Measurements from ENCODE around the gene KRTAP10-4.

DNA sequence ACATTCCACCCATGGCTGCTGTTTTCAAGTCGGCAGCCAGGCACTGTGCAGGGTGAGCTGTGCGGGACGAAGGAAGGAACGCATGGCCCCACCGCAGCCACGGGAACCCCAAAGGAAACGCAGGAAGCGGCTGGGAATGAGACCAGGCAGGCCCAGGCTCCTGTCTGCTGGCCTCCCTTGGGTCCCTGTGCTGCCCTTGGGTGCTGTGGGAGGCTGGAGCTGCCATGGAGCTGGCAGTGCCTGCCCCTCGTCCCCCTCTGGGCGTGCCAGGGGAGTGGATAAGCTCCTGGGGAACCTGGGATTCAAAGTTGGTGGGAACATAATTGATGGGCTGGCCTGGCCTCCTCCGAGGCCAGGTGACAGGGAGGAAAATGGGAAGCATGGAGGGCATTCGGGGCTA lies 5.3 kb upstream of the KRTAP10-4 start:
- TF ChIP-seq CTCF (conservative IDR thresholded peaks at IDR 0.05; ENCODE audit: low read depth, low read length) (no peak), POLR2A (IDR thresholded peaks at IDR 0.05; ENCODE audit: low read depth, low read length) (no peak), RCOR1 (IDR thresholded peaks at IDR 0.05; ENCODE audit: insufficient replicate concordance, low read length) (no peak), RAD21 (IDR thresholded peaks at IDR 0.05; ENCODE audit: low read length) (no peak), CEBPB (IDR thresholded peaks at IDR 0.05; ENCODE audit: low read depth, low read length) (no peak), MXI1 (IDR thresholded peaks at IDR 0.05; ENCODE audit: borderline replicate concordance, low read depth, low read length) (no peak), BHLHE40 (IDR thresholded peaks at IDR 0.05; ENCODE audit: low read depth, low read length) (no peak), NFE2L2 (IDR thresholded peaks at IDR 0.05; ENCODE audit: low read depth, low read length) (no peak), CHD1 (IDR thresholded peaks at IDR 0.05; ENCODE audit: low read depth, low read length) (no peak)
- TF ChIP-seq, protein P1, sequence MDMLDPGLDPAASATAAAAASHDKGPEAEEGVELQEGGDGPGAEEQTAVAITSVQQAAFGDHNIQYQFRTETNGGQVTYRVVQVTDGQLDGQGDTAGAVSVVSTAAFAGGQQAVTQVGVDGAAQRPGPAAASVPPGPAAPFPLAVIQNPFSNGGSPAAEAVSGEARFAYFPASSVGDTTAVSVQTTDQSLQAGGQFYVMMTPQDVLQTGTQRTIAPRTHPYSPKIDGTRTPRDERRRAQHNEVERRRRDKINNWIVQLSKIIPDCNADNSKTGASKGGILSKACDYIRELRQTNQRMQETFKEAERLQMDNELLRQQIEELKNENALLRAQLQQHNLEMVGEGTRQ (IDR thresholded peaks at IDR 0.05; ENCODE audit: low read depth, low read length): no peak
- TF ChIP-seq, protein P2, sequence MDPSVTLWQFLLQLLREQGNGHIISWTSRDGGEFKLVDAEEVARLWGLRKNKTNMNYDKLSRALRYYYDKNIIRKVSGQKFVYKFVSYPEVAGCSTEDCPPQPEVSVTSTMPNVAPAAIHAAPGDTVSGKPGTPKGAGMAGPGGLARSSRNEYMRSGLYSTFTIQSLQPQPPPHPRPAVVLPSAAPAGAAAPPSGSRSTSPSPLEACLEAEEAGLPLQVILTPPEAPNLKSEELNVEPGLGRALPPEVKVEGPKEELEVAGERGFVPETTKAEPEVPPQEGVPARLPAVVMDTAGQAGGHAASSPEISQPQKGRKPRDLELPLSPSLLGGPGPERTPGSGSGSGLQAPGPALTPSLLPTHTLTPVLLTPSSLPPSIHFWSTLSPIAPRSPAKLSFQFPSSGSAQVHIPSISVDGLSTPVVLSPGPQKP (IDR thresholded peaks at IDR 0.05; ENCODE audit: borderline replicate concordance, low read depth, low read length): no peak

All from IMR-90 (cell line).